K562 (cell line): Measurements from ENCODE around the gene EME1. TPM values are rescaled to one million over a fixed set of nuclear protein-coding genes. Genes with fewer than 3 reads are reported as not detected.
A peak's percentile ranks its signal among the peaks of the same experiment; 100 is the strongest.

Experiments used
- ARID3A ChIP-seq: IDR thresholded peaks from 2 replicates; pipeline ENCODE4 v1.6.1; 2012; ENCODE audit warnings: low read depth, low read length, improper control_type of control experiment, borderline replicate concordance
- ATF1 ChIP-seq, 2 experiments: fragments of 450-650 bp in 1 of 2; IDR thresholded peaks; 2 replicates each; pipeline ENCODE4 v1.6.1; 2016; ENCODE audit warnings: missing compliant biosample characterization in 1 of 2, missing genetic modification characterization in 1 of 2
- RUNX1 ChIP-seq: sonication (generic); IDR thresholded peaks from 2 replicates; pipeline ENCODE4 v1.6.1; 2016; ENCODE audit warnings: antibody characterized with exemption, low read depth
- SP1 ChIP-seq: sonication (generic); formaldehyde crosslinking; IDR thresholded peaks from 2 replicates; pipeline ENCODE4 v1.8.1; 2022; ENCODE audit warnings: mild to moderate bottlenecking, missing genetic modification reagents
- ZNF589 ChIP-seq: fragments of 200-800 bp; sonication (Bioruptor generic); IDR thresholded peaks from 2 replicates; pipeline ENCODE4 v1.6.1; 2016; ENCODE audit warnings: low read depth, missing genetic modification characterization, missing compliant biosample characterization
- polyA plus RNA-seq, 8 experiments: library from polyadenylated mRNA; depleted of rRNA in 4 of 8; stranded (reverse) in 5 of 8; unstranded in 3 of 8; fragments of >200 nt; fragmentation: Nextera tagmentation in 2 of 8; fragmentation: Illumina TruSeq in 1 of 8; extraction: Ambion mirVana in 2 of 8; extraction: Trizol in 1 of 8; gene quantifications; 2 replicates each; pipeline versions ENCODE4 v1.2.1 to v1.2.3, GENCODE V29; 2011 to 2014; ENCODE audit warnings: inconsistent platforms in 1 of 8, missing spikeins in 1 of 8
- total RNA-seq, 7 experiments: library from RNA; depleted of rRNA in 6 of 7; stranded (reverse); fragments of >200 nt in 6 of 7; fragmentation: Illumina TruSeq in 2 of 7; extraction: Trizol in 2 of 7; gene quantifications; 2 replicates each; pipeline versions ENCODE4 v1.2.1 to v1.2.3, GENCODE V29; 2011 to 2021; ENCODE audit warnings: low replicate concordance in 1 of 7
- TF ChIP-seq, protein P1 (sequence below): fragments of 250-450 bp; sonication (Bioruptor Pico); IDR thresholded peaks from 2 replicates; pipeline ENCODE4 v1.8.0; 2022; ENCODE audit warnings: inconsistent platforms
- TF ChIP-seq, protein P2 (sequence below): fragments of 250-450 bp; sonication (Bioruptor Pico); IDR thresholded peaks from 2 replicates; pipeline ENCODE4 v1.8.0; 2021; ENCODE audit warnings: moderate library complexity, mild to moderate bottlenecking, inconsistent platforms
- TF ChIP-seq, protein P3 (sequence below), 2 experiments: fragments of 450-650 bp in 1 of 2; sonication (generic) in 1 of 2; formaldehyde crosslinking in 1 of 2; IDR thresholded peaks; 2 replicates each; pipeline versions ENCODE4 v1.7.1 to v1.9.0; 2016 to 2022; ENCODE audit warnings: inconsistent platforms in 1 of 2, mild to moderate bottlenecking in 1 of 2, missing genetic modification reagents in 1 of 2
- TF ChIP-seq, protein P4 (sequence below): sonication (generic); formaldehyde crosslinking; IDR thresholded peaks from 2 replicates; pipeline ENCODE4 v1.8.0; 2023; ENCODE audit warnings: mild to moderate bottlenecking, missing genetic modification reagents

The EME1 gene
- total and polyA plus RNA-seq, 9 of the 15 experiments (the other 6 are each of a cell fraction or from before 2014, with no cell fraction given): 14.6 to 44.1 (median 24.0) TPM

GRCh38 chr17:50421308-50422051 is 48.5 kb downstream of the EME1 start (continued):
- TF ChIP-seq ARID3A (no peak), SP1 (CRISPR knock-in tag) (no peak), ZNF589 (CRISPR knock-in tag) (0 out of 2 replicates have a peak, but pooled peaks have one; percentile 39), ATF1 (CRISPR knock-in tag; IDR thresholded peaks at IDR 0.05) (no peak), ATF1 (tag; IDR thresholded peaks at IDR 0.05) (no peak), RUNX1 (no peak)
- TF ChIP-seq, protein P1, sequence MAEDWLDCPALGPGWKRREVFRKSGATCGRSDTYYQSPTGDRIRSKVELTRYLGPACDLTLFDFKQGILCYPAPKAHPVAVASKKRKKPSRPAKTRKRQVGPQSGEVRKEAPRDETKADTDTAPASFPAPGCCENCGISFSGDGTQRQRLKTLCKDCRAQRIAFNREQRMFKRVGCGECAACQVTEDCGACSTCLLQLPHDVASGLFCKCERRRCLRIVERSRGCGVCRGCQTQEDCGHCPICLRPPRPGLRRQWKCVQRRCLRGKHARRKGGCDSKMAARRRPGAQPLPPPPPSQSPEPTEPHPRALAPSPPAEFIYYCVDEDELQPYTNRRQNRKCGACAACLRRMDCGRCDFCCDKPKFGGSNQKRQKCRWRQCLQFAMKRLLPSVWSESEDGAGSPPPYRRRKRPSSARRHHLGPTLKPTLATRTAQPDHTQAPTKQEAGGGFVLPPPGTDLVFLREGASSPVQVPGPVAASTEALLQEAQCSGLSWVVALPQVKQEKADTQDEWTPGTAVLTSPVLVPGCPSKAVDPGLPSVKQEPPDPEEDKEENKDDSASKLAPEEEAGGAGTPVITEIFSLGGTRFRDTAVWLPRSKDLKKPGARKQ (CRISPR knock-in tag): no peak
- TF ChIP-seq, protein P2, sequence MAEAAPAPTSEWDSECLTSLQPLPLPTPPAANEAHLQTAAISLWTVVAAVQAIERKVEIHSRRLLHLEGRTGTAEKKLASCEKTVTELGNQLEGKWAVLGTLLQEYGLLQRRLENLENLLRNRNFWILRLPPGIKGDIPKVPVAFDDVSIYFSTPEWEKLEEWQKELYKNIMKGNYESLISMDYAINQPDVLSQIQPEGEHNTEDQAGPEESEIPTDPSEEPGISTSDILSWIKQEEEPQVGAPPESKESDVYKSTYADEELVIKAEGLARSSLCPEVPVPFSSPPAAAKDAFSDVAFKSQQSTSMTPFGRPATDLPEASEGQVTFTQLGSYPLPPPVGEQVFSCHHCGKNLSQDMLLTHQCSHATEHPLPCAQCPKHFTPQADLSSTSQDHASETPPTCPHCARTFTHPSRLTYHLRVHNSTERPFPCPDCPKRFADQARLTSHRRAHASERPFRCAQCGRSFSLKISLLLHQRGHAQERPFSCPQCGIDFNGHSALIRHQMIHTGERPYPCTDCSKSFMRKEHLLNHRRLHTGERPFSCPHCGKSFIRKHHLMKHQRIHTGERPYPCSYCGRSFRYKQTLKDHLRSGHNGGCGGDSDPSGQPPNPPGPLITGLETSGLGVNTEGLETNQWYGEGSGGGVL (CRISPR knock-in tag): no peak
- TF ChIP-seq, protein P3, sequence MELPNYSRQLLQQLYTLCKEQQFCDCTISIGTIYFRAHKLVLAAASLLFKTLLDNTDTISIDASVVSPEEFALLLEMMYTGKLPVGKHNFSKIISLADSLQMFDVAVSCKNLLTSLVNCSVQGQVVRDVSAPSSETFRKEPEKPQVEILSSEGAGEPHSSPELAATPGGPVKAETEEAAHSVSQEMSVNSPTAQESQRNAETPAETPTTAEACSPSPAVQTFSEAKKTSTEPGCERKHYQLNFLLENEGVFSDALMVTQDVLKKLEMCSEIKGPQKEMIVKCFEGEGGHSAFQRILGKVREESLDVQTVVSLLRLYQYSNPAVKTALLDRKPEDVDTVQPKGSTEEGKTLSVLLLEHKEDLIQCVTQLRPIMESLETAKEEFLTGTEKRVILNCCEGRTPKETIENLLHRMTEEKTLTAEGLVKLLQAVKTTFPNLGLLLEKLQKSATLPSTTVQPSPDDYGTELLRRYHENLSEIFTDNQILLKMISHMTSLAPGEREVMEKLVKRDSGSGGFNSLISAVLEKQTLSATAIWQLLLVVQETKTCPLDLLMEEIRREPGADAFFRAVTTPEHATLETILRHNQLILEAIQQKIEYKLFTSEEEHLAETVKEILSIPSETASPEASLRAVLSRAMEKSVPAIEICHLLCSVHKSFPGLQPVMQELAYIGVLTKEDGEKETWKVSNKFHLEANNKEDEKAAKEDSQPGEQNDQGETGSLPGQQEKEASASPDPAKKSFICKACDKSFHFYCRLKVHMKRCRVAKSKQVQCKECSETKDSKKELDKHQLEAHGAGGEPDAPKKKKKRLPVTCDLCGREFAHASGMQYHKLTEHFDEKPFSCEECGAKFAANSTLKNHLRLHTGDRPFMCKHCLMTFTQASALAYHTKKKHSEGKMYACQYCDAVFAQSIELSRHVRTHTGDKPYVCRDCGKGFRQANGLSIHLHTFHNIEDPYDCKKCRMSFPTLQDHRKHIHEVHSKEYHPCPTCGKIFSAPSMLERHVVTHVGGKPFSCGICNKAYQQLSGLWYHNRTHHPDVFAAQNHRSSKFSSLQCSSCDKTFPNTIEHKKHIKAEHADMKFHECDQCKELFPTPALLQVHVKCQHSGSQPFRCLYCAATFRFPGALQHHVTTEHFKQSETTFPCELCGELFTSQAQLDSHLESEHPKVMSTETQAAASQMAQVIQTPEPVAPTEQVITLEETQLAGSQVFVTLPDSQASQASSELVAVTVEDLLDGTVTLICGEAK (IDR thresholded peaks at IDR 0.05): peak; percentile 36; the same call in 1 of the 2 replicates
- TF ChIP-seq, protein P3 (CRISPR knock-in tag; IDR thresholded peaks at IDR 0.05): no peak
- TF ChIP-seq, protein P4, sequence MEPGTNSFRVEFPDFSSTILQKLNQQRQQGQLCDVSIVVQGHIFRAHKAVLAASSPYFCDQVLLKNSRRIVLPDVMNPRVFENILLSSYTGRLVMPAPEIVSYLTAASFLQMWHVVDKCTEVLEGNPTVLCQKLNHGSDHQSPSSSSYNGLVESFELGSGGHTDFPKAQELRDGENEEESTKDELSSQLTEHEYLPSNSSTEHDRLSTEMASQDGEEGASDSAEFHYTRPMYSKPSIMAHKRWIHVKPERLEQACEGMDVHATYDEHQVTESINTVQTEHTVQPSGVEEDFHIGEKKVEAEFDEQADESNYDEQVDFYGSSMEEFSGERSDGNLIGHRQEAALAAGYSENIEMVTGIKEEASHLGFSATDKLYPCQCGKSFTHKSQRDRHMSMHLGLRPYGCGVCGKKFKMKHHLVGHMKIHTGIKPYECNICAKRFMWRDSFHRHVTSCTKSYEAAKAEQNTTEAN (CRISPR knock-in tag): no peak
